Natural killer cell (primary cell): ENCODE data around the gene TPPP3. TPM values are rescaled to one million over a fixed set of nuclear protein-coding genes. Genes with fewer than 3 reads are reported as not detected.

ENCODE experiments used
- ATAC-seq, 3 donors: fragments of 150-1000 bp in 2 of 3; fragments of 200-7000 bp in 1 of 3; cut with Tn5 transposase; 1 replicate in 1 of 3; 2 replicates in 2 of 3; pipeline ENCODE4 v1.10.0; 2021; ENCODE audit warnings: mild to moderate bottlenecking in 2 of 3, moderate library complexity in 2 of 3
- DNase-seq, 2 donors: peaks; one replicate each; pipeline versions ENCODE4 v3.0.0 to v3.0.0-alpha.2; 2013 to 2021; ENCODE audit warnings: mixed read lengths in 1 of 2
- H3K27ac ChIP-seq: one replicate; pipeline ENCODE4 v1.5.1; 2013; ENCODE audit warnings: mild to moderate bottlenecking, low read length
- H3K27me3 ChIP-seq: one replicate; pipeline ENCODE4 v1.6.1; 2013; ENCODE audit warnings: low read length; ENCODE audit not compliant: control insufficient read depth, insufficient read depth
- H3K36me3 ChIP-seq: one replicate; pipeline ENCODE4 v1.6.1; 2013; ENCODE audit warnings: low read length; ENCODE audit not compliant: control insufficient read depth, insufficient read depth
- H3K4me1 ChIP-seq: one replicate; pipeline ENCODE4 v1.6.1; 2013; ENCODE audit warnings: low read length; ENCODE audit not compliant: control insufficient read depth, insufficient read depth
- H3K4me3 ChIP-seq: one replicate; pipeline ENCODE4 v1.5.1; 2013; ENCODE audit warnings: low read length
- H3K9me3 ChIP-seq: one replicate; pipeline ENCODE4 v1.6.1; 2013; ENCODE audit warnings: low read length; ENCODE audit not compliant: control insufficient read depth, insufficient read depth
- H3K27ac Mint-ChIP-seq, 2 donors: one replicate each; pipeline ENCODE4 v1.8.0; 2022; ENCODE audit warnings: mild to moderate bottlenecking in 2 of 2, mixed read lengths in 2 of 2, moderate library complexity in 1 of 2
- H3K27me3 Mint-ChIP-seq, 2 donors: one replicate each; pipeline ENCODE4 v1.8.0; 2022; ENCODE audit warnings: low read depth in 2 of 2, mixed read lengths in 2 of 2
- H3K36me3 Mint-ChIP-seq: one replicate; pipeline ENCODE4 v1.8.0; 2022; ENCODE audit warnings: mixed read lengths
- H3K4me1 Mint-ChIP-seq, 2 donors: one replicate each; pipeline ENCODE4 v1.8.0; 2022; ENCODE audit warnings: mixed read lengths in 2 of 2
- H3K4me3 Mint-ChIP-seq: one replicate; pipeline ENCODE4 v1.8.0; 2022; ENCODE audit warnings: mild to moderate bottlenecking, moderate library complexity, mixed read lengths
- H3K9me3 Mint-ChIP-seq, 2 donors: one replicate each; pipeline ENCODE4 v1.8.0; 2022; ENCODE audit warnings: mixed read lengths in 2 of 2
- CTCF ChIP-seq: fragments of 200-600 bp; IDR thresholded peaks from one replicate; pipeline ENCODE4 v1.8.0; 2022; ENCODE audit warnings: antibody characterized with exemption
- WGBS: methylation state at CpG from one replicate; pipeline ENCODE4 v1.1.7; 2013; ENCODE audit warnings: missing lambda C conversion rate; ENCODE audit not compliant: insufficient coverage; 5-methylcytosine and 5-hydroxymethylcytosine counted together
- intact Hi-C: fragments of 100-400 bp; cut with micrococcal nuclease; formaldehyde crosslinking; loops from one replicate; pipeline ENCODE4 v1.14.2; 2022
- total RNA-seq, 4 donors: library from RNA; stranded (reverse); fragments of 120-200 nt in 1 of 4; gene quantifications; one replicate each; pipeline versions ENCODE4 v1.2.3 to v1.2.4, GENCODE V29; 2013 to 2022

Gene TPPP3
- total RNA-seq, 3 donors from 2014 or later (not counting 1 experiment from before 2014, with no cell fraction given) = 0.66 to 3.0 (median 1.4) TPM

GRCh38 chr16:67399749-67400704 is 6.7 kb upstream of the TPPP3 start:
- H3K4me1 Mint-ChIP-seq = peaks cover 0 to 9% of the 10 kb centered on the region in 2 donors
- no peak overlapping the region for H3K27ac ChIP-seq
- H3K27ac Mint-ChIP-seq = no peak overlapping the region
- H3K4me3 ChIP-seq = no peak overlapping the region
- H3K36me3 ChIP-seq = no peaks in the 10 kb centered on the region
- H3K4me1 ChIP-seq = peaks cover 14% of the 10 kb centered on the region
- no peaks in the 10 kb centered on the region for H3K36me3 Mint-ChIP-seq
- intact Hi-C loops = no loop called here
- no peak overlapping the region for H3K4me3 Mint-ChIP-seq
- WGBS = 79% methylated on average over 19 of the region's 19 CpGs
- no peaks in the 10 kb centered on the region for H3K9me3 Mint-ChIP-seq
- no peaks in the 10 kb centered on the region for H3K9me3 ChIP-seq
- ATAC-seq = peak in 1 of 3 donors; percentile 15
- no peak for DNase-seq
- TF ChIP-seq CTCF = peak; percentile 18
- H3K27me3 ChIP-seq = peaks cover 8% of the 10 kb centered on the region
- H3K27me3 Mint-ChIP-seq = peaks cover 0 to 14% of the 10 kb centered on the region in 2 donors

- Histone ChIP-seq H3K4me3 (no peak overlapping the region), H3K4me1 (peaks cover 20% of the 10 kb centered on the region), H3K36me3 (no peaks in the 10 kb centered on the region), H3K27ac (no peak overlapping the region), H3K9me3 (no peaks in the 10 kb centered on the region), H3K27me3 (peaks cover 13% of the 10 kb centered on the region)
- WGBS = 33% methylated on average over 42 of the region's 42 CpGs
- Mint-ChIP-seq H3K27ac (no peak overlapping the region), H3K4me3 (no peak overlapping the region), H3K9me3 (no peaks in the 10 kb centered on the region), H3K36me3 (no peaks in the 10 kb centered on the region), H3K4me1 (peaks cover 1 to 10% of the 10 kb centered on the region in 2 donors), H3K27me3 (peaks cover 0 to 15% of the 10 kb centered on the region in 2 donors)
- ATAC-seq (peak in 2 of 3 donors; percentile 81 to 82), DNase-seq (peak; percentile 39 to 64)
- intact Hi-C loops = no loop called here
- peak; percentile 61 for TF ChIP-seq CTCF
Measured at GRCh38 chr16:67399218-67399733, 6.0 kb upstream of the TPPP3 start.

GRCh38 chr16:67398546-67399217 is 5.4 kb upstream of the TPPP3 start:
- Histone ChIP-seq H3K4me1 (peaks cover 26% of the 10 kb centered on the region), H3K27ac (no peak overlapping the region), H3K27me3 (peaks cover 19% of the 10 kb centered on the region), H3K36me3 (no peaks in the 10 kb centered on the region), H3K9me3 (no peaks in the 10 kb centered on the region), H3K4me3 (no peak overlapping the region)
- WGBS = 91% methylated on average over 19 of the region's 19 CpGs
- Mint-ChIP-seq H3K4me1 (peaks cover 5 to 13% of the 10 kb centered on the region in 2 donors), H3K36me3 (no peaks in the 10 kb centered on the region), H3K4me3 (no peak overlapping the region), H3K9me3 (no peaks in the 10 kb centered on the region), H3K27me3 (peaks cover 0 to 21% of the 10 kb centered on the region in 2 donors), H3K27ac (no peak overlapping the region)
- intact Hi-C loops = no loop called here
- TF ChIP-seq CTCF = no peak
- DNase-seq (no peak), ATAC-seq (no peak)
